ENCODE results near the gene PDCD1. TPM values are rescaled to one million over a fixed set of nuclear protein-coding genes. Genes with fewer than 3 reads are reported as not detected.

Gene PDCD1
- total RNA-seq, 1 donor from 2014 or later: not detected

- H3K4me1 ChIP-seq: no peaks in the 10 kb centered on the region
- H3K4me3 ChIP-seq: no peak overlapping the region
- TF ChIP-seq CTCF (IDR thresholded peaks at IDR 0.05): no peak
- H3K36me3 ChIP-seq: no peaks in the 10 kb centered on the region
- no peaks in the 10 kb centered on the region for H3K9me3 ChIP-seq
- no peaks in the 10 kb centered on the region for H3K27me3 ChIP-seq
- DNase-seq (ENCODE audit: low spot score in 2 of 2): no peak
- intact Hi-C loops (cut with DNase I): no loop called here
- H3K27ac ChIP-seq: no peak overlapping the region
Measured at GRCh38 chr2:241901018-241901380, 42.3 kb upstream of the PDCD1 start.

- no peaks in the 10 kb centered on the region for H3K27me3 ChIP-seq
- no peaks in the 10 kb centered on the region for H3K4me1 ChIP-seq
- intact Hi-C loops (cut with DNase I): no loop called here
- no peak for TF ChIP-seq CTCF (IDR thresholded peaks at IDR 0.05)
- no peak overlapping the region for H3K4me3 ChIP-seq
- H3K36me3 ChIP-seq: no peaks in the 10 kb centered on the region
- no peak overlapping the region for H3K27ac ChIP-seq
- no peaks in the 10 kb centered on the region for H3K9me3 ChIP-seq
- DNase-seq (ENCODE audit: low spot score in 2 of 2): peak in 1 of 2 donors; percentile 53
Measured at GRCh38 chr2:241900251-241901017, 41.7 kb upstream of the PDCD1 start.

DNA sequence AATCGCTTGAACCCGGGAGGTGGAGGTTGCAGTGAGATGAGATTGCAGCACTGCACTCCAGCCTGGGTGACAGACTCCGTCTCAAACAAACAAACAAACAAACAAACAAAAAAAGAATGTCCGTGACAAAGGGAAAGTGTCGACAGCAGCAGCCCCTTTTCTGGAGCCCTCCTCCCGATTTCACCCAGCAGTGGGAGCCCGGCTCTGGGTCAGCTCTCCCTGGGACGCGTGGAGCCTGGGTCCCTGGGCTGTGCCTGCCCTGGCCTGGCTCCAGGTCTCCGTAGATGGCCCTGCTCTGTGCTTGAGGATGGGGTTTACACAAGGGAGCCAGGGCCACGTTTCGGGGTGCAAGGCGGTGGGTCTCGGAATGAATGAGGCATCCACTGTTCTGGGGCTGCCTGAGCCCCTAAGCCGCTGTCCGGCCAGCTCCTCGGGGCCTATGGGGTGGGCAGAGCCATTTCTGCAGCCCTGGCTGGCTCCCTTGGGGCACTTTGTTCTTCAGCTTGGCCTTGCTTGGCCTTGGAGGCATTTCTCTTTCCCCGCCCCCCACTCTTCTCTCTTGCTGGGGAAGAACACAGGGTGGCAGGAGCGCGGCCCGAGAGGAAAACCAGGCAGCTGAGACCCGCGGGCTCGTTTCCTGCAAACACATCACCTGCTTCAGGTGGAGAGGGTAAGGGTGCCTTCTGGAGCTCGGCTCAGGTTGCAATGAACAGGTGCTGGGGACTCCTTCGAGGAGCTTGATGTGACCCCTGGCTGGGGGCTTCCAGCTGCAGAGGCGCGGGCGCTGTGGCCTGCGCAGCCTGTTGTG lies 40.0 kb upstream of the PDCD1 start:
- Histone ChIP-seq H3K36me3 (no peaks in the 10 kb centered on the region), H3K27ac (no peak overlapping the region), H3K9me3 (no peaks in the 10 kb centered on the region), H3K4me3 (no peak overlapping the region), H3K27me3 (no peaks in the 10 kb centered on the region), H3K4me1 (no peaks in the 10 kb centered on the region)
- DNase-seq (ENCODE audit: low spot score in 2 of 2): peak in 1 of 2 donors; percentile 50
- intact Hi-C loops (cut with DNase I): no loop called here
- no peak for TF ChIP-seq CTCF (IDR thresholded peaks at IDR 0.05)

DNA sequence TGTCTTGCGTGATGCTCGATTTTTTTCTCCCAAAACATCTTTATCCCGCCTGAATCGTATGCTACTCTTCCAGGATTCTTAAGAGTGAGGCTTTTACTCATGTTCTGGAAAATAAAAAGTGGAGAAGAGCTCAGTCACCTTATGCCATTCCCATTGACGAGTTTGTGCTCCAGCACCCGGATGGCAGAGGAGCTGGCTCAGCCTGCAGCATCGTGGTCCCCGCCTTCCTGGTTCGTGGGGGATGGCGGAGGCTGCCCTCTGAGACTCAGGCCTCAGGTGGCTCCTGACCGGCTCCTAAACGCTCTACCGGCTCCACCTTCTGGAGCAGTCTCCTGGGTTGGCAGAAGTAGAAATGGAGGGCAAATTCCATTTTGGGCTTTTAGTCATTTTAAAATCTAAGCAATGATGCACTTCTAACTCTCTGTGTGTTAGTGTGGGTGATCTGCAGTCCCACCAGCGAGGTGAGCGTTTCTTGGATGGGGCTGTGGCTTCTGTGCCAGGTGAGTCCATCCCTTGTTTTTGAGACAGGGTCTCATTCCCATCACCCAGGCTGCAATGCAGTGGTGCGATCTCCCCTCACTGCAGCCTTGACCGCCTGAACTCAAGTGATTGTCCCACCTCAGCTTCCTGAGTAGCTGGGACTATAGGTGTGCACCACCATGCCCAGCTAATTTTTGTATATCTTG lies 38.7 kb upstream of the PDCD1 start:
- no peak for DNase-seq (ENCODE audit: low spot score in 2 of 2)
- Histone ChIP-seq H3K36me3 (no peaks in the 10 kb centered on the region), H3K4me3 (no peak overlapping the region), H3K9me3 (no peaks in the 10 kb centered on the region), H3K4me1 (no peaks in the 10 kb centered on the region), H3K27me3 (no peaks in the 10 kb centered on the region), H3K27ac (no peak overlapping the region)
- no peak for TF ChIP-seq CTCF (IDR thresholded peaks at IDR 0.05)
- intact Hi-C loops (cut with DNase I): no loop called here

DNA sequence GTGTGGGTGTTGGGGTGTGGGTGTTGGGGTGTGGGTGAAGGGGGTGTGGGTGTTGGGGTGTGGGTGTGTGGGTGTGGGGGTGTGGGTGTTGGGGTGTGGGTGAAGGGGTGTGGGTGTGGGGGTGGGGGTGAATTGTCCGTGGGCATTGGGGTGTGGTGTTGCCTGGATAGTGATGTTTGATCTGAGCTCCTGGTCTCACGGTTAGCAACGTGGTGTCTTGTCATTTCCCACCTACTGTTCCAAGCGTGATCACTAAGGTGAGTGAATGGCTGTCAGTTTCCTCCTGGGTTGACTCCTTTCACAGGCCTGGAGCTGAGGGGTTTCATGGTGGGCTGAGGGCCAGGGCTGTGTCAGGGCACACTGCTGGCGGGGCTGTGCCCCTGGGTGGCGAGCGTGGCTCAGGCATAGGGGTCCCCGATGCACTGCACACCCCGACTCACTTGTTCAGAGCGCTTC lies 38.1 kb upstream of the PDCD1 start:
- H3K36me3 ChIP-seq: no peaks in the 10 kb centered on the region
- H3K4me1 ChIP-seq: no peaks in the 10 kb centered on the region
- no peak overlapping the region for H3K27ac ChIP-seq
- no peak for TF ChIP-seq CTCF (IDR thresholded peaks at IDR 0.05)
- H3K27me3 ChIP-seq: no peaks in the 10 kb centered on the region
- peak in 1 of 2 donors; percentile 47 for DNase-seq (ENCODE audit: low spot score in 2 of 2)
- intact Hi-C loops (cut with DNase I): no loop called here
- no peak overlapping the region for H3K4me3 ChIP-seq
- H3K9me3 ChIP-seq: no peaks in the 10 kb centered on the region

All from ascending aorta (tissue), 2 donors.